Ascending aorta (tissue), 2 donors: ENCODE results near the gene AQP6. TPM values are rescaled to one million over a fixed set of nuclear protein-coding genes. Genes with fewer than 3 reads are reported as not detected.
A peak's percentile ranks its signal among the peaks of the same experiment; 100 is the strongest.

Source experiments
- DNase-seq, 2 donors: peaks; one replicate each; pipeline ENCODE4 v3.0.0-alpha.2; 2019; ENCODE audit warnings: low spot score in 2 of 2
- H3K27ac ChIP-seq, 2 donors: fragments of 200-600 bp; sonication (generic); one replicate each; pipeline ENCODE4 v1.5.1; 2016 to 2017; ENCODE audit warnings: mild to moderate bottlenecking in 1 of 2
- H3K27me3 ChIP-seq: fragments of 200-600 bp; sonication (generic); one replicate; pipeline ENCODE4 v1.5.1; 2017
- H3K36me3 ChIP-seq, 2 donors: fragments of 200-600 bp; sonication (generic); one replicate each; pipeline ENCODE4 v1.5.1; 2016
- H3K4me1 ChIP-seq, 2 donors: fragments of 200-600 bp; sonication (generic); one replicate each; pipeline ENCODE4 v1.5.1; 2016 to 2017; ENCODE audit warnings: mild to moderate bottlenecking in 1 of 2
- H3K4me3 ChIP-seq, 2 donors: fragments of 200-600 bp; sonication (generic); one replicate each; pipeline ENCODE4 v1.5.1; 2016 to 2017; ENCODE audit warnings: mild to moderate bottlenecking in 1 of 2
- H3K9me3 ChIP-seq, 2 donors: fragments of 200-600 bp; sonication (generic); one replicate each; pipeline ENCODE4 v1.5.1; 2016
- intact Hi-C: fragments of 100-400 bp; cut with DNase I; formaldehyde crosslinking; loops from one replicate; pipeline ENCODE4 v1.15.1; 2023
- total RNA-seq: library from RNA; depleted of rRNA; stranded (reverse); fragments of >200 nt; gene quantifications from one replicate; pipeline ENCODE4 v1.1.0, GENCODE V29; 2016
- TF ChIP-seq, protein P1 (sequence below), 3 experiments: fragments of 200-600 bp in 2 of 3; fragments of 450-650 bp in 1 of 3; sonication (generic) in 2 of 3; IDR thresholded peaks; one replicate each; pipeline ENCODE4 v1.5.1; 2016 to 2019; ENCODE audit warnings: antibody characterized with exemption in 3 of 3, mild to moderate bottlenecking in 1 of 3, moderate library complexity in 1 of 3

Gene AQP6
- total RNA-seq, 1 donor from 2014 or later: not detected

DNA sequence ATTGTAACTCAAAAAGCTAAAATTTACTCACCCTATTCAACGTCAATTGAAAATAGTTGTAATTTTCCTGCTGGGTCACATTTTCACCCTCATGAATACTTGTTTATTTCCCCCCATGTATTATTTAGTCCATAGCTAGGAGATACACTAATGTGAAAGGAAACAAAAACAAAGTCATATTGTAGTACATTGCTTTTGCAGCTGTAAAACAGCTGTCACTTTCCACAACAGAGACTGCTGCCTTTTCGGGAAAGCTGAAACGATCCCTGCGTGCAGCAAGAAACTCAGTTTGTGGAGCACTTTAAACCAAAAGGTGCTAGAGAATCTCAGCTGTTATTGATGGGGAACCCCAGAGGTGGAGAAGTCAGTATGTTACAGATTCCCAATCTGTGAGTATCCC lies 48.3 kb downstream of the AQP6 start:
- Histone ChIP-seq H3K9me3 (no peaks in the 10 kb centered on the region), H3K4me3 (no peak overlapping the region), H3K27ac (no peak overlapping the region), H3K27me3 (no peaks in the 10 kb centered on the region), H3K36me3 (no peaks in the 10 kb centered on the region), H3K4me1 (peaks cover 0 to 3% of the 10 kb centered on the region in 2 donors)
- TF ChIP-seq, protein P1, sequence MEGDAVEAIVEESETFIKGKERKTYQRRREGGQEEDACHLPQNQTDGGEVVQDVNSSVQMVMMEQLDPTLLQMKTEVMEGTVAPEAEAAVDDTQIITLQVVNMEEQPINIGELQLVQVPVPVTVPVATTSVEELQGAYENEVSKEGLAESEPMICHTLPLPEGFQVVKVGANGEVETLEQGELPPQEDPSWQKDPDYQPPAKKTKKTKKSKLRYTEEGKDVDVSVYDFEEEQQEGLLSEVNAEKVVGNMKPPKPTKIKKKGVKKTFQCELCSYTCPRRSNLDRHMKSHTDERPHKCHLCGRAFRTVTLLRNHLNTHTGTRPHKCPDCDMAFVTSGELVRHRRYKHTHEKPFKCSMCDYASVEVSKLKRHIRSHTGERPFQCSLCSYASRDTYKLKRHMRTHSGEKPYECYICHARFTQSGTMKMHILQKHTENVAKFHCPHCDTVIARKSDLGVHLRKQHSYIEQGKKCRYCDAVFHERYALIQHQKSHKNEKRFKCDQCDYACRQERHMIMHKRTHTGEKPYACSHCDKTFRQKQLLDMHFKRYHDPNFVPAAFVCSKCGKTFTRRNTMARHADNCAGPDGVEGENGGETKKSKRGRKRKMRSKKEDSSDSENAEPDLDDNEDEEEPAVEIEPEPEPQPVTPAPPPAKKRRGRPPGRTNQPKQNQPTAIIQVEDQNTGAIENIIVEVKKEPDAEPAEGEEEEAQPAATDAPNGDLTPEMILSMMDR (IDR thresholded peaks at IDR 0.05): no peak
- DNase-seq: no peak
- intact Hi-C loops: no loop called here

DNA sequence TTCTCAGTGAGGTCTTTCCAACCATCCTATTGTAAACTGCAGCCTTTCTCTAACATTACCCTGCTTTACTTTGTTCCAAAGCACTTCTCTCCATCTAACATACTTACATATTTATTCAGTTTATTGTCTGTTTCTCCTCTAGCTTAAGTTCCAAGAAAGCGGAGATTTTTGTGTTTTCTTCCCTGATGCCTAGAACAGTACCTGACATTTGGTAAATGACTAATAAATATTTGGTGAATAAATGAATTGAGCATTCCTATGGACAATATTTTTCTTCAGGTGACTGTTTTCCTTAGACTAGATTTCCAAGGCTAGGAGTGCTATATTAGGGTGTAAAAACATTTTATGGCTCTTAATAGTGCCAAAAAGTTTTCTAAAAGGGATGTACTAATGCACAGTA lies 50.2 kb downstream of the AQP6 start:
- H3K27ac ChIP-seq: no peak overlapping the region
- H3K4me3 ChIP-seq: no peak overlapping the region
- intact Hi-C loops: no loop called here
- H3K27me3 ChIP-seq: no peaks in the 10 kb centered on the region
- TF ChIP-seq, protein P1 (IDR thresholded peaks at IDR 0.05): no peak
- H3K4me1 ChIP-seq: no peaks in the 10 kb centered on the region
- H3K36me3 ChIP-seq: no peaks in the 10 kb centered on the region
- DNase-seq: no peak
- H3K9me3 ChIP-seq: no peaks in the 10 kb centered on the region

DNA sequence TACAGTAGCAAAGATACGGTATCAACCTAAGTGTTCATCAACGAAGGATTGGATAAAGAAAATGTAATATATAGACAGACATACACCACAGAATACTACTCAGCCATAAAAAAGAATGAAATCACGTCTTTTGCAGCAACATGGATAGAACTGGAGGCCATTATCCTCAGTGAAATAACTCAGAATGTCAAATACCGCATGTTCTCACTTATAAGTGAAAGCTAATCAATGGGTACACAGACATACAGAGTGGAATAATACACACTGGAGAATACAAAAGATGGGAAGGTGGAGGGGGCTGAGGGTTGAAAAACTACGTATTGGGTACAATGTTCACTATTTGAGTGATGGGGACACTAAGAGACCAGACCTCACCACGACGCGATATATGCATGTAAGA lies 51.5 kb downstream of the AQP6 start:
- no peak overlapping the region for H3K4me3 ChIP-seq
- no peaks in the 10 kb centered on the region for H3K27me3 ChIP-seq
- intact Hi-C loops: no loop called here
- no peaks in the 10 kb centered on the region for H3K36me3 ChIP-seq
- TF ChIP-seq, protein P1 (IDR thresholded peaks at IDR 0.05): no peak
- H3K4me1 ChIP-seq: no peaks in the 10 kb centered on the region
- no peak overlapping the region for H3K27ac ChIP-seq
- no peaks in the 10 kb centered on the region for H3K9me3 ChIP-seq
- no peak for DNase-seq

DNA sequence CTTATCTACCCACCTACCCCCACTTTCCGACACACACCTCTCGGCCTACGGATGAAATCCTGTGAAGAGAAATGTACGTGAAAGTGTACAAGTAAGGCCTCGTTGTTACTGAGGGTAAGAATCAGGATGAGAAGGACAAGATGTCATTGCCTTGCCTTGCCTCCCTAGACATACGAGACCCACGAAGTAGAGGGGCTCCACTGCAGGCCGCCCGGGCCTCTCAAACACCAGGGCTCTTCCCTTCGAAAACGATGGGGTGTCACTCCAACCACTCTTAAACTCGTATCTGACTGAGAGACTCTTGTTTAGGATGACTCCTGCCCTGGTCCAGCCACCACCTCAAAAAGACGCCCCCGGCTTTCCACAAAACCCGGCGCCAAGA lies 52.0 kb downstream of the AQP6 start:
- Histone ChIP-seq H3K9me3 (no peaks in the 10 kb centered on the region), H3K27ac (peak overlapping the region in 1 of 2 donors; percentile 13), H3K4me3 (peak overlapping the region; percentile 66 to 69), H3K27me3 (no peaks in the 10 kb centered on the region), H3K36me3 (no peaks in the 10 kb centered on the region), H3K4me1 (no peaks in the 10 kb centered on the region)
- intact Hi-C loops: loop anchor here (1.0 kb wide), 3 partner anchors 143 to 481 kb away; partner anchors contain the start of genes CERS5 and MCRS1
- no peak for DNase-seq
- TF ChIP-seq, protein P1 (IDR thresholded peaks at IDR 0.05): no peak

DNA sequence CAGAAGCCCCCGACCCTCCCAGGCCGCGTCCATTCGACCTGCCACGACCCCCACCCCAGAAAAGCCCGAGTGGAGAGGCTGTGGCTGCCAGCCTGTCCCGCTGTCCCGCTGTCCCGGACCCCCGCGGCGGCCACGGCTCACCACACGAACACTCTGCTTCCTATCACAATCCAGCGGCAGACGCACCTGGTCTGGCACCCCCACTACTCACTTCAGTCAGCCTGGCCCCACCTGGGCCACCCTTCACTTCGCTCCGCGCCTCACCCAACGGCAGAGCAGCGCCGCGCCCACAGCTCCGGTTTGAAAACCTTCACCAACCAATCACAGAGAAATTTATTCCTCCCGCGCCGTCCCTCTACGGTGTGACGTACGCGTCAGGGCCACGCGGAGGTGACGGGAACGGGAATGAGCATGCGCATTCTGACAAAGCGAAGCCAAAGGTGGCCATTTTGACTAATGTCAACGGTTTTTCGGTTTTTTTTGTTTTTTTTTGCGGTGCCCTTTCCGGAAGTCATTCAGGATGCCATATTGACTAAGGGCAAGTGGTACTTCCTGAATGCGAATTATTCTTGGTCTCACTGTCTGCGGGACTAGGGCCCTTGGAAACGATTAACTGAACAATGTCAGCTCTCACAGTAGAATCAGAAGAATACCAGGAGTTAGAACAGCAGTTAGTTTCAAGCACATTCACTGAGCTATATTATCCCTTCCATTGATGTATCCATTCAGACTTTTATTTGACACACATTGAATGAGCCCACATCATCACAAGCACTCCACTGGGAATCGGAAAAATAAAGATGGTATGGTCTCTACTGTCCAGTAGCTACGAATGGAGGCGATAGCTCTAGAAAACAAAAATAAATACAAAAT lies 52.7 kb downstream of the AQP6 start, which contains the start of gene RACGAP1:
RACGAP1 (minus strand) TSS at position 308 of the 873 bp plus-strand sequence. CDS start 8,779 bp downstream, outside the sequence.
- H3K9me3 ChIP-seq: no peaks in the 10 kb centered on the region
- H3K27me3 ChIP-seq: no peaks in the 10 kb centered on the region
- no peaks in the 10 kb centered on the region for H3K4me1 ChIP-seq
- peak within 1 kb of the TSS; percentile 66 to 69 for H3K4me3 ChIP-seq
- H3K36me3 ChIP-seq: no peaks in the 10 kb centered on the region
- intact Hi-C loops: loop anchor here (1.0 kb wide), 3 partner anchors 142 to 480 kb away; partner anchors contain the start of genes CERS5 and MCRS1
- TF ChIP-seq, protein P1 (IDR thresholded peaks at IDR 0.05): no peak
- DNase-seq: peak; percentile 86 to 97
- peak within 1 kb of the TSS in 1 of 2 donors; percentile 13 for H3K27ac ChIP-seq
